H9 (cell line): ENCODE data around the gene HERC6. TPM values are rescaled to one million over a fixed set of nuclear protein-coding genes. Genes with fewer than 3 reads are reported as not detected.

ENCODE experiments used
- DNase-seq: peaks from one replicate; pipeline ENCODE4 v3.0.0-alpha.2; 2017
- H2AFZ ChIP-seq: one replicate; pipeline ENCODE4 v1.6.1; 2013; ENCODE audit warnings: mild to moderate bottlenecking, low read length, control low read depth, moderate library complexity
- H2AK5ac ChIP-seq: 2 replicates; pipeline ENCODE4 v1.6.1; 2013; ENCODE audit warnings: low read length, control low read depth, mixed read lengths; ENCODE audit not compliant: insufficient read length
- H2BK120ac ChIP-seq: one replicate; pipeline ENCODE4 v1.6.1; 2013; ENCODE audit warnings: low read depth, mild to moderate bottlenecking, low read length, control low read depth, inconsistent platforms; ENCODE audit not compliant: poor library complexity, severe bottlenecking
- H2BK12ac ChIP-seq: 2 replicates; pipeline ENCODE4 v1.6.1; 2013; ENCODE audit warnings: low read length, control low read depth, mixed read lengths, low read depth; ENCODE audit not compliant: insufficient read length
- H2BK15ac ChIP-seq: 2 replicates; pipeline ENCODE4 v1.6.1; 2013; ENCODE audit warnings: low read depth, low read length, control low read depth
- H2BK20ac ChIP-seq: one replicate; pipeline ENCODE4 v1.6.1; 2013; ENCODE audit warnings: low read depth, mild to moderate bottlenecking, low read length, control low read depth, inconsistent platforms; ENCODE audit not compliant: poor library complexity, severe bottlenecking
- H2BK5ac ChIP-seq: 2 replicates; pipeline ENCODE4 v1.6.1; 2013; ENCODE audit warnings: low read length, control low read depth, mixed read lengths; ENCODE audit not compliant: insufficient read length
- H3K14ac ChIP-seq: 2 replicates; pipeline ENCODE4 v1.6.1; 2013; ENCODE audit warnings: low read length, control low read depth; ENCODE audit not compliant: insufficient read depth
- H3K18ac ChIP-seq: 2 replicates; pipeline ENCODE4 v1.6.1; 2013; ENCODE audit warnings: low read depth, mild to moderate bottlenecking, mixed read lengths, low read length, control low read depth; ENCODE audit not compliant: insufficient read length
- H3K23ac ChIP-seq: 2 replicates; pipeline ENCODE4 v1.6.1; 2013; ENCODE audit warnings: low read length, control low read depth, mixed read lengths, low read depth; ENCODE audit not compliant: insufficient read length
- H3K23me2 ChIP-seq: 2 replicates; pipeline ENCODE4 v1.6.1; 2013; ENCODE audit warnings: low read depth, mild to moderate bottlenecking, mixed read lengths, low read length, control low read depth; ENCODE audit not compliant: insufficient read length, poor library complexity, severe bottlenecking
- H3K27ac ChIP-seq: 2 replicates; pipeline ENCODE4 v1.5.1; 2013; ENCODE audit warnings: low read length, control low read depth, mixed read lengths, low read depth; ENCODE audit not compliant: insufficient read length
- H3K27me3 ChIP-seq: 2 replicates; pipeline ENCODE4 v1.6.1; 2013; ENCODE audit warnings: low read length, control low read depth, inconsistent platforms; ENCODE audit not compliant: insufficient read depth
- H3K4ac ChIP-seq: 2 replicates; pipeline ENCODE4 v1.6.1; 2013; ENCODE audit warnings: low read depth, mild to moderate bottlenecking, control low read depth, inconsistent platforms, low read length, moderate library complexity
- H3K4me1 ChIP-seq: 2 replicates; pipeline ENCODE4 v1.6.1; 2013; ENCODE audit warnings: low read length, control low read depth, inconsistent platforms; ENCODE audit not compliant: insufficient read depth
- H3K4me2 ChIP-seq: 2 replicates; pipeline ENCODE4 v1.6.1; 2013; ENCODE audit warnings: low read length, control low read depth, mixed read lengths; ENCODE audit not compliant: insufficient read length, insufficient read depth
- H3K56ac ChIP-seq: 2 replicates; pipeline ENCODE4 v1.6.1; 2013; ENCODE audit warnings: low read depth, mild to moderate bottlenecking, mixed read lengths, low read length, control low read depth; ENCODE audit not compliant: insufficient read length
- H3K79me1 ChIP-seq: 2 replicates; pipeline ENCODE4 v1.6.1; 2013; ENCODE audit warnings: low read depth, mild to moderate bottlenecking, moderate library complexity, low read length, control low read depth, inconsistent platforms; ENCODE audit not compliant: insufficient read depth, poor library complexity, severe bottlenecking
- H3K79me2 ChIP-seq: 2 replicates; pipeline ENCODE4 v1.6.1; 2013; ENCODE audit warnings: low read length, control low read depth, inconsistent platforms; ENCODE audit not compliant: insufficient read depth
- H3K9ac ChIP-seq: 2 replicates; pipeline ENCODE4 v1.6.1; 2013; ENCODE audit warnings: low read length, control low read depth, mixed read lengths; ENCODE audit not compliant: insufficient read length; ENCODE audit errors: extremely low read depth
- H3K9me3 ChIP-seq: one replicate; pipeline ENCODE4 v1.6.1; 2013; ENCODE audit warnings: low read depth, low read length, inconsistent platforms; ENCODE audit not compliant: control insufficient read depth
- H3T11ph ChIP-seq: one replicate; pipeline ENCODE4 v1.6.1; 2013; ENCODE audit warnings: mild to moderate bottlenecking, low read length, control low read depth, inconsistent platforms
- H4K20me1 ChIP-seq: one replicate; pipeline ENCODE4 v1.6.1; 2013; ENCODE audit not compliant: control insufficient read depth, insufficient read length, insufficient read depth
- H4K5ac ChIP-seq: 2 replicates; pipeline ENCODE4 v1.6.1; 2013; ENCODE audit warnings: low read depth, mild to moderate bottlenecking, mixed read lengths, low read length, control low read depth; ENCODE audit not compliant: insufficient read length
- H4K8ac ChIP-seq: replicated peaks from 2 replicates; pipeline ENCODE4 v1.6.1; 2013; ENCODE audit warnings: low read length, control low read depth, mixed read lengths, low read depth; ENCODE audit not compliant: insufficient read length
- H4K91ac ChIP-seq: 2 replicates; pipeline ENCODE4 v1.6.1; 2013; ENCODE audit warnings: low read depth, mild to moderate bottlenecking, moderate library complexity, mixed read lengths, low read length, control low read depth; ENCODE audit not compliant: insufficient read length
- H3K27ac Mint-ChIP-seq, 3 experiments: 2 replicates in 2 of 3; 3 replicates in 1 of 3; pipeline ENCODE4 v1.8.0; 2020 to 2021; ENCODE audit warnings: mixed read lengths in 3 of 3, mild to moderate bottlenecking in 1 of 3, moderate library complexity in 1 of 3
- H3K27me3 Mint-ChIP-seq: 2 replicates; pipeline ENCODE4 v1.8.0; 2021; ENCODE audit warnings: low read depth, mild to moderate bottlenecking, moderate library complexity, mixed read lengths
- H3K36me3 Mint-ChIP-seq, 3 experiments: 2 replicates in 2 of 3; 3 replicates in 1 of 3; pipeline ENCODE4 v1.8.0; 2020 to 2021; ENCODE audit warnings: low read depth in 3 of 3, mixed read lengths in 3 of 3; ENCODE audit not compliant: insufficient read depth in 1 of 3
- H3K4me1 Mint-ChIP-seq, 2 experiments: 2 replicates each; pipeline ENCODE4 v1.8.0; 2020; ENCODE audit warnings: mixed read lengths in 2 of 2
- H3K4me3 Mint-ChIP-seq, 2 experiments: 2 replicates in 1 of 2; 3 replicates in 1 of 2; pipeline ENCODE4 v1.8.0; 2020 to 2021; ENCODE audit warnings: mild to moderate bottlenecking in 2 of 2, mixed read lengths in 2 of 2, moderate library complexity in 1 of 2
- H3K9me3 Mint-ChIP-seq, 2 experiments: 2 replicates in 1 of 2; 3 replicates in 1 of 2; pipeline ENCODE4 v1.8.0; 2020; ENCODE audit warnings: mild to moderate bottlenecking in 2 of 2, mixed read lengths in 2 of 2, moderate library complexity in 1 of 2
- CTCF ChIP-seq: fragments of 200-600 bp; sonication (generic); conservative IDR thresholded peaks from 3 replicates; pipeline ENCODE4 v1.8.0; 2021; ENCODE audit warnings: antibody characterized with exemption, mild to moderate bottlenecking
- WGBS: extraction: QIAGEN DNeasy Blood & Tissue Kit; methylation state at CpG from one replicate; pipeline ENCODE4 v1.1.7; 2013; ENCODE audit warnings: missing lambda C conversion rate, low lambda C conversion rate, mixed read lengths; ENCODE audit not compliant: insufficient read length; ENCODE audit errors: extremely low coverage; 5-methylcytosine and 5-hydroxymethylcytosine counted together
- total RNA-seq: library from RNA; stranded (reverse); gene quantifications from 2 replicates; pipeline ENCODE4 v1.2.1, GENCODE V29; 2021

HERC6 gene
- total RNA-seq, 1 experiment from 2014 or later: 8.2 TPM

- TF ChIP-seq CTCF: no peak
- Histone ChIP-seq H3K18ac (no peak overlapping the region), H3K14ac (no peak overlapping the region), H3K27me3 (no peaks in the 10 kb centered on the region), H4K8ac (no peak overlapping the region), H3K56ac (no peak overlapping the region), H3T11ph (no peak overlapping the region), H3K79me1 (no peaks in the 10 kb centered on the region), H2BK20ac (no peak overlapping the region), H3K79me2 (no peaks in the 10 kb centered on the region), H4K5ac (no peak overlapping the region), H2BK5ac (no peak overlapping the region), H3K9me3 (no peaks in the 10 kb centered on the region), H3K4ac (no peak overlapping the region), H4K20me1 (no peaks in the 10 kb centered on the region), H2AFZ (no peak overlapping the region), H2BK120ac (no peak overlapping the region), H3K4me1 (no peaks in the 10 kb centered on the region), H3K4me2 (no peak overlapping the region), H2AK5ac (no peak overlapping the region), H2BK15ac (no peak overlapping the region), H3K23me2 (no peaks in the 10 kb centered on the region), H4K91ac (no peak overlapping the region), H3K27ac (no peak overlapping the region), H3K9ac (no peak overlapping the region), H3K23ac (no peak overlapping the region), H2BK12ac (no peak overlapping the region)
- Mint-ChIP-seq H3K4me1 (peaks cover 4 to 5% of the 10 kb centered on the region in 2 experiments; a peak in 1 of 4 replicates), H3K9me3 (peaks cover 13 to 14% of the 10 kb centered on the region in 2 experiments), H3K4me3 (no peak overlapping the region), H3K36me3 (peaks cover 3 to 16% (median 11%) of the 10 kb centered on the region in 3 experiments; a peak in 6 of 7 replicates), H3K27ac (no peak overlapping the region), H3K27me3 (peaks cover 5% of the 10 kb centered on the region; the same call in 1 of the 2 replicates)
- no peak for DNase-seq
- WGBS: no CpG with 5 or more reads among the region's 5 CpGs
Observed at GRCh38 chr4:88367826-88368225, 10.8 kb upstream of the HERC6 start.
